SK-N-SH treated with all-trans-retinoic acid at 6 μM for 48 hours (cell line): ENCODE measurements around the gene PAFAH1B2.

Source experiments
- ARNTL ChIP-seq: fragments of 450-650 bp; formaldehyde crosslinking; IDR thresholded peaks from 2 replicates; pipeline ENCODE4 v1.5.0; 2020; ENCODE audit warnings: low read depth, mild to moderate bottlenecking, moderate library complexity, borderline replicate concordance
- GLIS3 ChIP-seq: fragments of 250-450 bp; sonication (Bioruptor Pico); IDR thresholded peaks from 2 replicates; pipeline ENCODE4 v1.5.0; 2020; ENCODE audit warnings: mild to moderate bottlenecking, moderate library complexity
- OSR1 ChIP-seq: fragments of 250-450 bp; sonication (Bioruptor Pico); IDR thresholded peaks from 2 replicates; pipeline ENCODE4 v1.8.0; 2022; ENCODE audit warnings: moderate library complexity, mild to moderate bottlenecking, inconsistent platforms
- RARB ChIP-seq: fragments of 250-450 bp; sonication (Bioruptor Pico); IDR thresholded peaks from 2 replicates; pipeline ENCODE4 v1.8.0; 2021; ENCODE audit warnings: mild to moderate bottlenecking, moderate library complexity
- ZC3H10 ChIP-seq: fragments of 250-450 bp; sonication (Bioruptor Pico); IDR thresholded peaks from 2 replicates; pipeline ENCODE4 v1.5.1; 2021; ENCODE audit warnings: mild to moderate bottlenecking, moderate library complexity
- ZFP3 ChIP-seq: fragments of 250-450 bp; sonication (Bioruptor Pico); IDR thresholded peaks from 2 replicates; pipeline ENCODE4 v1.5.0; 2020; ENCODE audit warnings: mild to moderate bottlenecking, moderate library complexity
- ZFP30 ChIP-seq: fragments of 450-650 bp; formaldehyde crosslinking; IDR thresholded peaks from 2 replicates; pipeline ENCODE4 v1.5.0; 2022; ENCODE audit warnings: mild to moderate bottlenecking, moderate library complexity
- ZNF70 ChIP-seq: fragments of 450-650 bp; formaldehyde crosslinking; IDR thresholded peaks from 2 replicates; pipeline ENCODE4 v1.5.0; 2020; ENCODE audit warnings: mild to moderate bottlenecking, moderate library complexity
- TF ChIP-seq, protein P1 (sequence below): fragments of 250-450 bp; sonication (Bioruptor Pico); IDR thresholded peaks from 2 replicates; pipeline ENCODE4 v1.5.1; 2020; ENCODE audit warnings: low read depth, mild to moderate bottlenecking, moderate library complexity

DNA sequence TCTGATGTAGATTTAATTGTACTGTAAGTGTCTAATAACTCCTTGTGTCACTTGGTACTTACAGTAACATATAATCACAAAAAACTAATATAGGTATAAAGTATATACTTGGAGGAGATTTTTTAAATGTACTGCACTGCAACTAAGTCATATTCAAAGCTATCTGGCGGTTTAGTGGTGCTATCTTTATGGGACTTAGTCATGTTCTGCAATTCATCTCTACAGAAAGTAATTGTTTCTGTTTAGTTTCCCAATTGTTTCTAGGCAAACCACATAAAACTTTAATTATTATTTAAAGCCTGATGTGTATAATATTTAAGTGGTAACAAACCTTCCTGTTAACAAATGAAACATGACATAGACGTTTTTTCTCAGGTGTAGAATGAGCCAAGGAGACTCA lies 8.0 kb downstream of the PAFAH1B2 start:
- TF ChIP-seq ZNF70 (CRISPR knock-in tag) (no peak), ZFP30 (CRISPR knock-in tag) (no peak), ZC3H10 (CRISPR knock-in tag) (no peak), ZFP3 (CRISPR knock-in tag) (no peak), OSR1 (CRISPR knock-in tag) (no peak), ARNTL (no peak), GLIS3 (CRISPR knock-in tag) (no peak), RARB (no peak)
- TF ChIP-seq, protein P1, sequence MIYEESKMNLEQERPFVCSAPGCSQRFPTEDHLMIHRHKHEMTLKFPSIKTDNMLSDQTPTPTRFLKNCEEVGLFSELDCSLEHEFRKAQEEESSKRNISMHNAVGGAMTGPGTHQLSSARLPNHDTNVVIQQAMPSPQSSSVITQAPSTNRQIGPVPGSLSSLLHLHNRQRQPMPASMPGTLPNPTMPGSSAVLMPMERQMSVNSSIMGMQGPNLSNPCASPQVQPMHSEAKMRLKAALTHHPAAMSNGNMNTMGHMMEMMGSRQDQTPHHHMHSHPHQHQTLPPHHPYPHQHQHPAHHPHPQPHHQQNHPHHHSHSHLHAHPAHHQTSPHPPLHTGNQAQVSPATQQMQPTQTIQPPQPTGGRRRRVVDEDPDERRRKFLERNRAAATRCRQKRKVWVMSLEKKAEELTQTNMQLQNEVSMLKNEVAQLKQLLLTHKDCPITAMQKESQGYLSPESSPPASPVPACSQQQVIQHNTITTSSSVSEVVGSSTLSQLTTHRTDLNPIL = no peak
